IMR-90 (cell line): ENCODE measurements around the gene MXD4. TPM values are rescaled to one million over a fixed set of nuclear protein-coding genes. Genes with fewer than 3 reads are reported as not detected.

Source experiments
- ATAC-seq: fragments of 200-7000 bp; cut with Tn5 transposase; 2 replicates; pipeline ENCODE4 v1.9.1; 2020; ENCODE audit warnings: low read depth, mild to moderate bottlenecking, moderate library complexity
- BruUV-seq: library from RNA; stranded (reverse); fragments of 400-500 nt; replicated peaks from 2 replicates; lab custom pipeline; 2021; lab: Mats Ljungman, UMichigan
- CTCF ChIA-PET: fragments of 300-600 bp; formaldehyde crosslinking; extraction: SDS; loops from one replicate; lab custom pipeline; 2021; ENCODE audit warnings: antibody characterized with exemption; lab: Yijun Ruan, JAX
- POLR2A ChIA-PET: fragments of 300-600 bp; sonication (Branson Sonifier 250); formaldehyde crosslinking; loops from one replicate; lab custom pipeline; 2022; ENCODE audit warnings: antibody characterized with exemption; ENCODE audit not compliant: unreplicated experiment; lab: Charles Lee
- DNase-seq: peaks from one replicate; pipeline ENCODE4 v3.0.0; 2013
- H2AFZ ChIP-seq: replicated peaks from 2 replicates; pipeline ENCODE3; 2013; ENCODE audit warnings: low read length, mild to moderate bottlenecking; ENCODE audit not compliant: poor library complexity
- H2AK5ac ChIP-seq: 2 replicates; pipeline ENCODE4 v1.6.1; 2013; ENCODE audit warnings: low read depth, low read length, inconsistent platforms
- H2AK9ac ChIP-seq: replicated peaks from 2 replicates; pipeline ENCODE3; 2013; ENCODE audit warnings: mild to moderate bottlenecking, low read depth, low read length, moderate library complexity; ENCODE audit not compliant: poor library complexity
- H2BK120ac ChIP-seq: 2 replicates; pipeline ENCODE4 v1.6.1; 2013; ENCODE audit warnings: low read depth, low read length, inconsistent platforms
- H2BK15ac ChIP-seq: 3 replicates; pipeline ENCODE4 v1.6.1; 2013; ENCODE audit warnings: low read depth, low read length, inconsistent platforms
- H2BK20ac ChIP-seq: 2 replicates; pipeline ENCODE4 v1.6.1; 2013; ENCODE audit warnings: low read depth, mild to moderate bottlenecking, inconsistent platforms, low read length, moderate library complexity
- H2BK5ac ChIP-seq: 2 replicates; pipeline ENCODE4 v1.6.1; 2013; ENCODE audit warnings: mild to moderate bottlenecking, low read depth, low read length, inconsistent platforms; ENCODE audit not compliant: poor library complexity, severe bottlenecking
- H3K14ac ChIP-seq: replicated peaks from 2 replicates; pipeline ENCODE4 v1.6.1; 2013; ENCODE audit warnings: low read depth, low read length, inconsistent platforms
- H3K18ac ChIP-seq: 2 replicates; pipeline ENCODE4 v1.6.1; 2013; ENCODE audit warnings: low read depth, low read length, control low read depth
- H3K23ac ChIP-seq: 2 replicates; pipeline ENCODE4 v1.6.1; 2013; ENCODE audit warnings: low read depth, low read length, inconsistent platforms
- H3K27ac ChIP-seq: 2 replicates; pipeline ENCODE4 v1.5.1; 2013; ENCODE audit warnings: mild to moderate bottlenecking, control low read depth, low read length; ENCODE audit not compliant: insufficient read depth
- H3K27me3 ChIP-seq: 2 replicates; pipeline ENCODE4 v1.6.1; 2013; ENCODE audit warnings: low read length; ENCODE audit not compliant: control insufficient read depth, insufficient read depth
- H3K36me3 ChIP-seq: 2 replicates; pipeline ENCODE4 v1.6.1; 2013; ENCODE audit warnings: low read length, mixed read lengths; ENCODE audit not compliant: control insufficient read depth, insufficient read depth
- H3K4ac ChIP-seq: 2 replicates; pipeline ENCODE4 v1.6.1; 2013; ENCODE audit warnings: low read depth, low read length, inconsistent platforms
- H3K4me1 ChIP-seq: 2 replicates; pipeline ENCODE4 v1.6.1; 2013; ENCODE audit warnings: low read length, mixed read lengths; ENCODE audit not compliant: control insufficient read depth, insufficient read depth
- H3K4me2 ChIP-seq: 2 replicates; pipeline ENCODE4 v1.6.1; 2013; ENCODE audit warnings: low read depth, mild to moderate bottlenecking, control low read depth, low read length, moderate library complexity
- H3K4me3 ChIP-seq: 2 replicates; pipeline ENCODE4 v1.5.1; 2013; ENCODE audit warnings: low read depth, mild to moderate bottlenecking, control low read depth, low read length, moderate library complexity; ENCODE audit not compliant: insufficient read depth
- H3K56ac ChIP-seq: 2 replicates; pipeline ENCODE4 v1.6.1; 2013; ENCODE audit warnings: low read length, inconsistent platforms; ENCODE audit not compliant: insufficient read depth; ENCODE audit errors: extremely low read depth
- H3K79me1 ChIP-seq, 2 experiments: 2 replicates each; pipeline ENCODE4 v1.6.1; 2013; ENCODE audit warnings: low read length in 2 of 2, inconsistent platforms in 1 of 2, low read depth in 1 of 2
- H3K9ac ChIP-seq: 2 replicates; pipeline ENCODE4 v1.6.1; 2013; ENCODE audit warnings: low read depth, low read length, control low read depth
- H3K9me1 ChIP-seq: 2 replicates; pipeline ENCODE4 v1.6.1; 2013; ENCODE audit warnings: low read length, inconsistent platforms; ENCODE audit not compliant: insufficient read depth
- H3K9me3 ChIP-seq: 2 replicates; pipeline ENCODE4 v1.6.1; 2013; ENCODE audit warnings: low read length; ENCODE audit not compliant: control insufficient read depth, insufficient read depth
- H4K20me1 ChIP-seq: 2 replicates; pipeline ENCODE4 v1.6.1; 2013; ENCODE audit warnings: low read length, inconsistent platforms; ENCODE audit not compliant: insufficient read depth
- H4K5ac ChIP-seq: 2 replicates; pipeline ENCODE4 v1.6.1; 2013; ENCODE audit warnings: mild to moderate bottlenecking, low read depth, low read length, control low read depth
- H4K8ac ChIP-seq, 2 experiments: 2 replicates each; pipeline ENCODE4 v1.6.1; 2013; ENCODE audit warnings: low read depth in 2 of 2, low read length in 2 of 2, control low read depth in 1 of 2, inconsistent platforms in 1 of 2
- H4K91ac ChIP-seq: 2 replicates; pipeline ENCODE4 v1.6.1; 2013; ENCODE audit warnings: low read depth, low read length, inconsistent platforms; ENCODE audit not compliant: insufficient read depth
- BHLHE40 ChIP-seq: fragments of 150-350 bp; IDR thresholded peaks from 2 replicates; pipeline ENCODE4 v1.6.1; 2016; ENCODE audit warnings: mild to moderate bottlenecking, low read depth, low read length
- CHD1 ChIP-seq: IDR thresholded peaks from 2 replicates; pipeline ENCODE4 v1.6.1; 2012; ENCODE audit warnings: low read depth, low read length, improper control_type of control experiment
- NFE2L2 ChIP-seq: fragments of 150-350 bp; IDR thresholded peaks from 2 replicates; pipeline ENCODE4 v1.6.1; 2016; ENCODE audit warnings: low read depth, mild to moderate bottlenecking, low read length
- RAD21 ChIP-seq: IDR thresholded peaks from 2 replicates; pipeline ENCODE4 v1.6.1; 2012; ENCODE audit warnings: low read length, improper control_type of control experiment
- SMC3 ChIP-seq: fragments of 150-350 bp; IDR thresholded peaks from 2 replicates; pipeline ENCODE4 v1.6.1; 2016; ENCODE audit warnings: low read depth, mild to moderate bottlenecking, antibody characterized with exemption, low read length, moderate library complexity
- WGBS, 2 experiments: methylation state at CpG; one replicate each; pipeline versions ENCODE4 v1.1.5 to v1.1.7; 2013; ENCODE audit warnings: missing lambda C conversion rate in 2 of 2; ENCODE audit not compliant: insufficient read length in 1 of 2; ENCODE audit errors: extremely low coverage in 2 of 2; 5-methylcytosine and 5-hydroxymethylcytosine counted together
- dilution Hi-C: fragments of 300-500 bp; cut with HindIII; formaldehyde crosslinking; loops from one replicate; pipeline ENCODE4 v1.14.3; 2018; ENCODE audit warnings: low sequenced_read_pairs; ENCODE audit not compliant: unreplicated experiment
- in situ Hi-C: fragments of 300-500 bp; cut with MboI; formaldehyde crosslinking; loops from 3 replicates; pipeline ENCODE4 v1.14.3; 2019; ENCODE audit warnings: low sequenced_read_pairs, inconsistent platforms, mixed read lengths
- intact Hi-C: fragments of 100-400 bp; cut with micrococcal nuclease; formaldehyde crosslinking; loops from 2 replicates; pipeline ENCODE4 v1.10.0; 2022
- polyA plus RNA-seq, 3 experiments: library from polyadenylated mRNA; depleted of rRNA; stranded (reverse); fragments of >200 nt; gene quantifications; 2 replicates each; pipeline ENCODE4 v1.2.3, GENCODE V29; 2012; ENCODE audit warnings: low replicate concordance in 1 of 3
- total RNA-seq: library from RNA; depleted of rRNA; stranded (reverse); fragments of >200 nt; gene quantifications from 2 replicates; pipeline ENCODE4 v1.2.3, GENCODE V29; 2012
- TF ChIP-seq, protein P1 (sequence below): conservative IDR thresholded peaks from 2 replicates; pipeline ENCODE4 v1.5.1; 2012; ENCODE audit warnings: mild to moderate bottlenecking, low read depth, low read length, improper control_type of control experiment

MXD4 gene
- total and polyA plus RNA-seq, 2 of the 4 experiments (the other 2 are of a cell fraction) = 22.8 to 54.4 TPM

- TF ChIP-seq RAD21 (no peak), CHD1 (no peak), SMC3 (peak; percentile 16), BHLHE40 (no peak), NFE2L2 (no peak)
- TF ChIP-seq, protein P1, sequence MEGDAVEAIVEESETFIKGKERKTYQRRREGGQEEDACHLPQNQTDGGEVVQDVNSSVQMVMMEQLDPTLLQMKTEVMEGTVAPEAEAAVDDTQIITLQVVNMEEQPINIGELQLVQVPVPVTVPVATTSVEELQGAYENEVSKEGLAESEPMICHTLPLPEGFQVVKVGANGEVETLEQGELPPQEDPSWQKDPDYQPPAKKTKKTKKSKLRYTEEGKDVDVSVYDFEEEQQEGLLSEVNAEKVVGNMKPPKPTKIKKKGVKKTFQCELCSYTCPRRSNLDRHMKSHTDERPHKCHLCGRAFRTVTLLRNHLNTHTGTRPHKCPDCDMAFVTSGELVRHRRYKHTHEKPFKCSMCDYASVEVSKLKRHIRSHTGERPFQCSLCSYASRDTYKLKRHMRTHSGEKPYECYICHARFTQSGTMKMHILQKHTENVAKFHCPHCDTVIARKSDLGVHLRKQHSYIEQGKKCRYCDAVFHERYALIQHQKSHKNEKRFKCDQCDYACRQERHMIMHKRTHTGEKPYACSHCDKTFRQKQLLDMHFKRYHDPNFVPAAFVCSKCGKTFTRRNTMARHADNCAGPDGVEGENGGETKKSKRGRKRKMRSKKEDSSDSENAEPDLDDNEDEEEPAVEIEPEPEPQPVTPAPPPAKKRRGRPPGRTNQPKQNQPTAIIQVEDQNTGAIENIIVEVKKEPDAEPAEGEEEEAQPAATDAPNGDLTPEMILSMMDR = 0 out of 2 replicates have a peak, but pooled peaks have one; percentile 19
- in situ Hi-C loops = no loop called here
- DNase-seq (no peak), ATAC-seq (no peak)
- CTCF ChIA-PET = no interaction called here
- Histone ChIP-seq H2BK120ac (no peak overlapping the region), H4K20me1 (no peaks in the 10 kb centered on the region), H2BK5ac (no peak overlapping the region), H4K8ac (no peak overlapping the region), H3K18ac (no peak overlapping the region), H3K4me3 (no peak overlapping the region), H3K4me1 (peaks cover 2% of the 10 kb centered on the region; the same call in 1 of the 2 replicates), H3K9me1 (0 out of 2 replicates have a peak, but pooled peaks cover 3% of the 10 kb centered on the region), H2AK9ac (no peak overlapping the region), H3K27me3 (peaks cover 2% of the 10 kb centered on the region; the same call in 1 of the 2 replicates), H3K56ac (no peak overlapping the region), H3K14ac (no peak overlapping the region), H4K91ac (no peak overlapping the region), H3K9ac (no peak overlapping the region), H3K36me3 (no peaks in the 10 kb centered on the region), H3K4me2 (no peak overlapping the region), H2BK15ac (no peak overlapping the region), H4K5ac (no peak overlapping the region), H3K27ac (no peak overlapping the region), H2AK5ac (no peak overlapping the region), H3K79me1 (no peaks in the 10 kb centered on the region), H3K4ac (no peak overlapping the region), H2BK20ac (no peak overlapping the region), H3K9me3 (no peaks in the 10 kb centered on the region), H2AFZ (peak overlapping the region; percentile 8), H3K23ac (no peak overlapping the region)
- dilution Hi-C loops = no loop called here
- POLR2A ChIA-PET = no interaction called here
- 24% methylated on average over 3 of the region's 10 CpGs; no CpG with 5 or more reads in 1 of the 2 experiments for WGBS, 2 experiments
- intact Hi-C loops = no loop called here
- no TSS peak for BruUV-seq
Measured at GRCh38 chr4:2281575-2282343, 19.9 kb upstream of the MXD4 start.
